Heart right ventricle (tissue), 16 donors: ENCODE data around the gene PRCP. TPM values are rescaled to one million over a fixed set of nuclear protein-coding genes. Genes with fewer than 3 reads are reported as not detected.

Experiments
- ATAC-seq, 8 donors: fragments of 200-7000 bp; cut with Tn5 transposase; one replicate each; pipeline ENCODE4 v1.9.1; 2020; ENCODE audit warnings: mild to moderate bottlenecking in 8 of 8, moderate library complexity in 8 of 8, moderate number of reproducible peaks in 1 of 8
- DNase-seq, 2 donors: peaks; one replicate each; pipeline ENCODE4 v3.0.0-alpha.2; 2020
- H3K27ac ChIP-seq, 10 donors: fragments of 200-600 bp; sonication (generic) in 2 of 10; one replicate each; pipeline versions ENCODE4 v1.5.0 to v1.8.0; 2020 to 2022; ENCODE audit warnings: mild to moderate bottlenecking in 3 of 10
- H3K27me3 ChIP-seq, 7 donors: fragments of 200-600 bp; one replicate each; pipeline ENCODE4 v1.8.0; 2021 to 2022; ENCODE audit warnings: mild to moderate bottlenecking in 2 of 7
- H3K36me3 ChIP-seq, 9 donors: fragments of 200-600 bp; sonication (generic) in 1 of 9; one replicate each; pipeline versions ENCODE4 v1.5.0 to v1.8.0; 2020 to 2022; ENCODE audit warnings: mild to moderate bottlenecking in 2 of 9
- H3K4me1 ChIP-seq, 9 donors: fragments of 200-600 bp; sonication (generic) in 1 of 9; one replicate each; pipeline versions ENCODE4 v1.5.0 to v1.8.0; 2020 to 2022; ENCODE audit warnings: mild to moderate bottlenecking in 4 of 9
- H3K4me3 ChIP-seq, 10 donors: fragments of 200-600 bp; sonication (generic) in 2 of 10; one replicate each; pipeline versions ENCODE4 v1.5.0 to v1.8.0; 2020 to 2022; ENCODE audit warnings: mild to moderate bottlenecking in 7 of 10, moderate library complexity in 2 of 10
- H3K9me3 ChIP-seq, 11 donors: fragments of 200-600 bp in 10 of 11; sonication (generic) in 2 of 11; one replicate each; pipeline versions ENCODE4 v1.5.0 to v1.8.0; 2013 to 2022; ENCODE audit warnings: mild to moderate bottlenecking in 2 of 11, control low read depth in 1 of 11, moderate library complexity in 1 of 11
- WGBS, 2 donors: extraction: QIAGEN DNeasy Blood & Tissue Kit; methylation state at CpG; one replicate each; pipeline ENCODE4 v1.1.7; 2013; ENCODE audit warnings: inconsistent platforms in 1 of 2; 5-methylcytosine and 5-hydroxymethylcytosine counted together
- intact Hi-C, 10 donors: fragments of 100-400 bp; cut with DNase I; formaldehyde crosslinking; loops; one replicate each; pipeline versions ENCODE4 v1.11.1 to v1.14.2; 2022
- polyA plus RNA-seq, 2 donors: library from polyadenylated mRNA; stranded (reverse); fragments of 200-250 nt; gene quantifications; one replicate each; pipeline ENCODE4 v1.2.3, GENCODE V29; 2013
- total RNA-seq, 10 donors: library from RNA; stranded (reverse); fragmentation: NEBNext Ultra II Directional in 3 of 10; extraction: Animal tissue kit (Norgen Biotek cat#: 25700) in 3 of 10; gene quantifications; one replicate each; pipeline versions ENCODE4 v1.2.1 to v1.2.4, GENCODE V29; 2021 to 2023
- TF ChIP-seq, protein P1 (sequence below), 9 donors: fragments of 200-600 bp; sonication (generic) in 2 of 9; IDR thresholded peaks; one replicate each; pipeline versions ENCODE4 v1.5.0 to v1.8.0; 2021 to 2022; ENCODE audit warnings: antibody characterized with exemption in 9 of 9, mild to moderate bottlenecking in 5 of 9, moderate library complexity in 1 of 9
- donor health status: Arrhythmogenic right ventricular cardiomyopathy.
- donor health status: ischemic (EF 13 %, LVEDD 7.1; RV severe dilation, severe dysfunction).
- donor health status: healthy with polysubstance abuse.
- donor health status: DM: no; HTN: yes; CAD: no.
- donor health status: DM: no; HTN: no; CAD: no.
- donor health status: ischemic (EF 25% LVEDD 6.9; RV normal size, moderate dysfunction).
- donor health status: ischemic (EF 25% LVEDD 5.7; RV mildly dilated, moderate dysfunction).
- donor health status: healthy.
- donor health status: DM: yes; HTN: yes; CAD: no.
- donor health status: Ischemic cardiomyopathy.
- donor health status: ischemic (EF 35%, LVEDD 5.7; RV mildly dilated, moderate dysfunction).
- donor health status: nonischemic (EF 11% LVEDD 7.7; RV severe dilation, severe dysfunction).
- donor health status: DM: yes; HTN: yes; CAD: no.
- donor health status: PGD.
- donor health status: ischemic (EF 29% LVEDD 5.4; RV normal size, mild dysfunction).
- donor health status: nonischemic (EF 23%, LVEDD 6.1; RV moderate dilation, normal function).

Gene PRCP
- total and polyA plus RNA-seq, 12 donors: 18.0 to 89.8 (median 40.8) TPM

DNA sequence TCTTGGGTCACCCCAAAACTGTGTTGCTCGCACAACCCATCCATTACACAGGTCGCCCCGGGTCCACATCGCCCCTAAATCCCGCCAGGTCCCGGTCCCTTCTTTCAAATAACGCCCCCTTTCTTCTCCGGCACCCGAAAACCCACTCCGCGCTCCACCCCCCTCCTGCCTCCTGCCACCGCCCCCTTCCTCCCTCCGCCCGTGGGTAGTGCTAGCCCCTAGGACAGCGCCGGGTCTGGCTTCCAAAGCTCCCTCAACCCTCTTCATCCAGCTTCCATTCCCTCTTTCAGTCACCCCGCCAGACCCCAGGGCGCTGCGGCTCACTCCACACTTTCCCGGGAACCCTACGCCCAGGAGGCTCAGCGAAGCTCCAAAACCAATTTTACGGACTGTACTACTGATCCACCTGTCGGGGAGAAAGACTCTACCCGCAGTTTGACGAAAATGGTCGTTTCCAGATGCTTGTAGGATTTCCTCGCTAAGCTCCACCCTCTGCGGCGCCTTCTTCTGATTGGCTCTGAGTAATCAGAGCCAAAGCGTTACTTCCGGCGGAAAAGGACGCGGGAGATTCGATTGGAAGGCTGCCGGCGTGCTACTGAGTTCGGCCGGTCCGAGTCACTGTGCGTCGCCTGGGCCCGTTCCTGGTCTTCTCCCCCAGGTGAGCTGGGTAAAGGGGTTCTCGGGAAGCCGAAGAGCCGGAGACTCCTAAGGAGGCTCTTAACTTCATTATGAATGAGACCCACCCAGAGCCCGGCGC lies 1.1 kb upstream of the PRCP start, which contains the start of gene DDIAS:
DDIAS (plus strand) TSS at position 572 of the 757 bp plus-strand sequence. CDS start 13,003 bp downstream, outside the sequence.
- H3K27me3 ChIP-seq: no peaks in the 10 kb centered on the region
- H3K4me1 ChIP-seq: peaks cover 7 to 43% (median 25%) of the 10 kb centered on the region in 9 donors
- 0 to 1% methylated on average over 49 of the region's 49 CpGs for WGBS, 2 donors
- no peaks in the 10 kb centered on the region for H3K9me3 ChIP-seq
- peak within 1 kb of the TSS; percentile 56 to 85 (median 75) for H3K4me3 ChIP-seq
- peak within 1 kb of the TSS; percentile 68 to 94 (median 85) for H3K27ac ChIP-seq
- intact Hi-C loops: loop anchor here (1.0 to 10.0 kb wide), 18 partner anchors 34 to 923 kb away; partner anchors contain the start of genes RAB30 (in 6 of the 10), ANKRD42 (in 4 of the 10), PCF11 (in 4 of the 10) and CCDC90B (in 1 of the 10)
- TF ChIP-seq, protein P1, sequence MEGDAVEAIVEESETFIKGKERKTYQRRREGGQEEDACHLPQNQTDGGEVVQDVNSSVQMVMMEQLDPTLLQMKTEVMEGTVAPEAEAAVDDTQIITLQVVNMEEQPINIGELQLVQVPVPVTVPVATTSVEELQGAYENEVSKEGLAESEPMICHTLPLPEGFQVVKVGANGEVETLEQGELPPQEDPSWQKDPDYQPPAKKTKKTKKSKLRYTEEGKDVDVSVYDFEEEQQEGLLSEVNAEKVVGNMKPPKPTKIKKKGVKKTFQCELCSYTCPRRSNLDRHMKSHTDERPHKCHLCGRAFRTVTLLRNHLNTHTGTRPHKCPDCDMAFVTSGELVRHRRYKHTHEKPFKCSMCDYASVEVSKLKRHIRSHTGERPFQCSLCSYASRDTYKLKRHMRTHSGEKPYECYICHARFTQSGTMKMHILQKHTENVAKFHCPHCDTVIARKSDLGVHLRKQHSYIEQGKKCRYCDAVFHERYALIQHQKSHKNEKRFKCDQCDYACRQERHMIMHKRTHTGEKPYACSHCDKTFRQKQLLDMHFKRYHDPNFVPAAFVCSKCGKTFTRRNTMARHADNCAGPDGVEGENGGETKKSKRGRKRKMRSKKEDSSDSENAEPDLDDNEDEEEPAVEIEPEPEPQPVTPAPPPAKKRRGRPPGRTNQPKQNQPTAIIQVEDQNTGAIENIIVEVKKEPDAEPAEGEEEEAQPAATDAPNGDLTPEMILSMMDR (IDR thresholded peaks at IDR 0.05): peak in 1 of 9 donors; percentile 3
- H3K36me3 ChIP-seq: no peaks in the 10 kb centered on the region
- ATAC-seq (peak; percentile 86 to 94 (median 88)), DNase-seq (peak; percentile 89 to 96)

DNA sequence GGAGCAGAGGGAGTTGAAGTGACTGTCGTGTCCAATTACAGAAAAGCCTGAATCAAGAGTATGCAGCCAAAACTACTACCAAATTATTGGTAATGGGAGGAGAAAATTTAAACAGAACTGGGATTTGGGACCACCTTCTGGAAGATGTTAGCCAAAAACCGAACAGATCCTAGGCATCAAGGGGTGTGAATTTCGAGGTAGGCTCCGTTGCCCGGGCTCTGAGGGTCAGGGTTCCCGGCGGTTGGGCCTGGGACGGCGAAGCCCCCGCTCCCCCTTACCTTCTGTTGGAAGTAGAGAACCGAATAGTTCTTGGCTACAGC lies 313 bp downstream of the PRCP start:
- Histone ChIP-seq H3K9me3 (no peaks in the 10 kb centered on the region), H3K4me3 (peak overlapping the region; percentile 56 to 85 (median 75)), H3K27me3 (no peaks in the 10 kb centered on the region), H3K4me1 (peaks cover 7 to 56% (median 25%) of the 10 kb centered on the region in 9 donors), H3K27ac (peak overlapping the region in 9 of 10 donors; percentile 83 to 94 (median 85)), H3K36me3 (no peaks in the 10 kb centered on the region)
- TF ChIP-seq, protein P1 (IDR thresholded peaks at IDR 0.05): no peak
- ATAC-seq (peak in 1 of 8 donors; percentile 1), DNase-seq (no peak)
- intact Hi-C loops: loop anchor here (2.0 to 10.0 kb wide), 17 partner anchors 33 to 925 kb away; partner anchors contain the start of genes RAB30 (in 6 of the 10), ANKRD42 (in 4 of the 10), PCF11 (in 4 of the 10) and CCDC90B (in 1 of the 10)
- 0 to 2% methylated on average over 11 of the region's 11 CpGs for WGBS, 2 donors

DNA sequence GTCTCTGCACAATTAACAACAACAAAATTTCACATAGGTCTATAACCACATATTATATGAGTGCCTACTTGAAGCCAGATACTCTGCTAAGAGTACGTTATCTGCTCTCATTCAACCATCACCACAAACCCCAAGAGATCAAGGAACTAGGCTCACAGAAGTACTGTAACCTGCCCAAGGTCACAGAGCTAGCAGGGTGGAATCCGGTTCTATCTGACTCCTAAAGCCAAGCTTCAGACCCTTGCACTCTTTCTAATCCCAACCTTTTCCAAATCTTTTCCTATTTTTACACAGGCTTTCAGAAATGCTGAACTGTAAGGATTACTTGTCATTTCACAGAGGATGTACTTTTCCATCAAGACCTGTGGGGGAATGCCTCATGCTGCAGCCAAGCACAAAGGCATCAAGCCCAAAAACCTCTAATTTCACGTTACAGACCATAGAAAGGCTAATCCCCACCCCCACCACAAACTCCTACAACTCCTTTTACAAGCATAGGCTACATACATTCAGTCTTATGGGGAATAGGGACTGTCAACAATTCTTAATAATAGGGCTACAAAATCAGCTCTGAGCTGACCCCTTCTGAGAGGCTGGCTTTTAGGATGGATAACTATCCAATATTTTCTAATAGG lies 927 bp downstream of the PRCP start:
- WGBS, 2 donors: 19 to 20% methylated on average over 3 of the region's 3 CpGs
- no peaks in the 10 kb centered on the region for H3K36me3 ChIP-seq
- no peak for DNase-seq
- no peak for ATAC-seq
- peaks cover 7 to 60% (median 25%) of the 10 kb centered on the region in 9 donors for H3K4me1 ChIP-seq
- intact Hi-C loops: no loop called here
- no peaks in the 10 kb centered on the region for H3K27me3 ChIP-seq
- H3K9me3 ChIP-seq: no peaks in the 10 kb centered on the region
- peak overlapping the region; percentile 56 to 85 (median 75) for H3K4me3 ChIP-seq
- TF ChIP-seq, protein P1 (IDR thresholded peaks at IDR 0.05): no peak
- H3K27ac ChIP-seq: peak overlapping the region in 8 of 10 donors; percentile 83 to 94 (median 85)

DNA sequence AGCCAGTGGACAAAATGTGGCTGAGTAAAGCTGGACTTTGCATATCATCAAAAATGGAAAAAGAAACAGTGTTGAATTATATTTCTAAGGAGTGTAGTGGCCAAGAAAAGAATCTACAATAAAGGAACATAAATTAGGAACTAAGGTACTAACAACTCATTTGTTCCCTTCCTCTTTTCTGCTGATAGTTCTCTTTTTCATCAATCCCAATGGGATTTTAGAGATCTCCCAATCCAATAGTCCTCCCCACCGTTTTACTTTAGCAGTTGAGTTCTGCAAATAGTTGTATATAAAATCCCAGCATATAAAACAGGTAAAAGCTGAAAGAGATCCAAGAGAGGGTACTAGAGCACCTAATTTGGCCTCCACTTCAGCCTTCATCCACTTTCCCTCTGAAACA lies 2.0 kb downstream of the PRCP start:
- peak overlapping the region in 5 of 10 donors; percentile 21 to 92 (median 83) for H3K27ac ChIP-seq
- ATAC-seq (no peak), DNase-seq (no peak)
- peak overlapping the region in 7 of 10 donors; percentile 56 to 85 (median 77) for H3K4me3 ChIP-seq
- no peaks in the 10 kb centered on the region for H3K27me3 ChIP-seq
- peaks cover 7 to 67% (median 25%) of the 10 kb centered on the region in 9 donors for H3K4me1 ChIP-seq
- H3K36me3 ChIP-seq: no peaks in the 10 kb centered on the region
- TF ChIP-seq, protein P1 (IDR thresholded peaks at IDR 0.05): no peak
- no peaks in the 10 kb centered on the region for H3K9me3 ChIP-seq
- 38 to 42% methylated on average over 1 of the region's 1 CpG for WGBS, 2 donors
- intact Hi-C loops: no loop called here
